ENCODE results near the gene IRF2BP2. TPM values are rescaled to one million over a fixed set of nuclear protein-coding genes. Genes with fewer than 3 reads are reported as not detected.

The IRF2BP2 gene
- polyA plus RNA-seq, 2 of the 4 experiments (the other 2 are of a cell fraction), result 38.2 to 53.5 TPM

DNA sequence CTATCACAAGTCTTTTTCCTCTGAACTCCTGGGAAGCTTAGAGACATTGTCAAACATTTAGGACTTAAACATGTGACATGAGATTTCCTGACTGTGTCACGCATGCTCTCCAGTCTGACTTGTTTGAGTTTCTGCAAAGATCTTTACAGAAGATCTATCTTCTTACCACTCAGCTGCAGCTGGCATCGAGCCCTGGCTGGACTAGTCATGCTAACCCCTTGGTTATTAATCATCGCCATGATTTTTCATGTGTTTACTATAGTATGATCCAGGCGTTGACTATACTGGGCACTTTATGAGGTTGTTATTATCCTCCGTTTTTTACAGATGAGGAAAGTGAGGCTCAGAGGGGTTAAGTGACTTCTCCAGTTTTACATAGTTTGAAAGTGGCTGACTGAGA lies 18.1 kb upstream of the IRF2BP2 start (continued):
- TF ChIP-seq PBX3 (IDR thresholded peaks at IDR 0.05) (no peak), JUN (IDR thresholded peaks at IDR 0.05) (peak in 1 of 2 experiments; percentile 38; a peak in 1 of 5 replicates), GATA3 (IDR thresholded peaks at IDR 0.05; ENCODE audit: borderline replicate concordance) (peak; percentile 71; the same call in 1 of the 2 replicates), ZFP36 (IDR thresholded peaks at IDR 0.05; ENCODE audit: borderline replicate concordance, partially characterized antibody) (no peak), HOXB5 (CRISPR knock-in tag; IDR thresholded peaks at IDR 0.05) (peak; percentile 75; the same call in 1 of the 2 replicates), SMC3 (IDR thresholded peaks at IDR 0.05) (peak; percentile 27; the same call in 2 of the 3 replicates), ZNF302 (CRISPR knock-in tag; IDR thresholded peaks at IDR 0.05) (no peak), RARB (CRISPR knock-in tag; IDR thresholded peaks at IDR 0.05) (no peak)
- TF ChIP-seq, protein P1, sequence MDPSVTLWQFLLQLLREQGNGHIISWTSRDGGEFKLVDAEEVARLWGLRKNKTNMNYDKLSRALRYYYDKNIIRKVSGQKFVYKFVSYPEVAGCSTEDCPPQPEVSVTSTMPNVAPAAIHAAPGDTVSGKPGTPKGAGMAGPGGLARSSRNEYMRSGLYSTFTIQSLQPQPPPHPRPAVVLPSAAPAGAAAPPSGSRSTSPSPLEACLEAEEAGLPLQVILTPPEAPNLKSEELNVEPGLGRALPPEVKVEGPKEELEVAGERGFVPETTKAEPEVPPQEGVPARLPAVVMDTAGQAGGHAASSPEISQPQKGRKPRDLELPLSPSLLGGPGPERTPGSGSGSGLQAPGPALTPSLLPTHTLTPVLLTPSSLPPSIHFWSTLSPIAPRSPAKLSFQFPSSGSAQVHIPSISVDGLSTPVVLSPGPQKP (IDR thresholded peaks at IDR 0.05; ENCODE audit: low read depth, low read length), result no peak
- TF ChIP-seq, protein P2, sequence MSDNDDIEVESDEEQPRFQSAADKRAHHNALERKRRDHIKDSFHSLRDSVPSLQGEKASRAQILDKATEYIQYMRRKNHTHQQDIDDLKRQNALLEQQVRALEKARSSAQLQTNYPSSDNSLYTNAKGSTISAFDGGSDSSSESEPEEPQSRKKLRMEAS (IDR thresholded peaks at IDR 0.05), result peak; percentile 69; the same call in 1 of the 2 replicates

- peak overlapping the region; percentile 59 to 74 for H3K27ac ChIP-seq
- POLR2A ChIA-PET, result interaction anchor here (1.2 to 3.3 kb wide), 3 partner anchors 15 to 97 kb away, joined by 3 to 25 read pairs (median 13); no protein-coding TSS in a partner anchor
- H3K9me3 ChIP-seq, result no peaks in the 10 kb centered on the region
- ATAC-seq (peak in 1 of 2 experiments; percentile 45; a peak in 3 of 6 replicates), DNase-seq (ENCODE audit: low read depth in 1 of 2, low spot score in 1 of 2) (no peak), FAIRE-seq (no peak)
- no peak for TF ChIP-seq KDM5A (IDR thresholded peaks at IDR 0.05)
- TF ChIP-seq, protein P3, sequence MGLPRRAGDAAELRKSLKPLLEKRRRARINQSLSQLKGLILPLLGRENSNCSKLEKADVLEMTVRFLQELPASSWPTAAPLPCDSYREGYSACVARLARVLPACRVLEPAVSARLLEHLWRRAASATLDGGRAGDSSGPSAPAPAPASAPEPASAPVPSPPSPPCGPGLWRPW (IDR thresholded peaks at IDR 0.05), result no peak
- TF ChIP-seq GATA3 (IDR thresholded peaks at IDR 0.05; ENCODE audit: borderline replicate concordance), result no peak
- TF ChIP-seq ZSCAN20 (CRISPR knock-in tag; IDR thresholded peaks at IDR 0.05), result no peak
- TF ChIP-seq CEBPB (IDR thresholded peaks at IDR 0.05), result peak; percentile 85 to 87; a peak in 3 of 4 replicates
- TF ChIP-seq RNF2 (IDR thresholded peaks at IDR 0.05; ENCODE audit: borderline replicate concordance, low read depth), result no peak
- TF ChIP-seq, protein P4, sequence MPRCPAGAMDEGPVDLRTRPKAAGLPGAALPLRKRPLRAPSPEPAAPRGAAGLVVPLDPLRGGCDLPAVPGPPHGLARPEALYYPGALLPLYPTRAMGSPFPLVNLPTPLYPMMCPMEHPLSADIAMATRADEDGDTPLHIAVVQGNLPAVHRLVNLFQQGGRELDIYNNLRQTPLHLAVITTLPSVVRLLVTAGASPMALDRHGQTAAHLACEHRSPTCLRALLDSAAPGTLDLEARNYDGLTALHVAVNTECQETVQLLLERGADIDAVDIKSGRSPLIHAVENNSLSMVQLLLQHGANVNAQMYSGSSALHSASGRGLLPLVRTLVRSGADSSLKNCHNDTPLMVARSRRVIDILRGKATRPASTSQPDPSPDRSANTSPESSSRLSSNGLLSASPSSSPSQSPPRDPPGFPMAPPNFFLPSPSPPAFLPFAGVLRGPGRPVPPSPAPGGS (IDR thresholded peaks at IDR 0.05), result no peak
- TF ChIP-seq ESRRA (IDR thresholded peaks at IDR 0.05; ENCODE audit: borderline replicate concordance, low read length), result no peak
- H3K4me1 ChIP-seq, result peaks cover 58% of the 10 kb centered on the region
- CTCF ChIA-PET, result interaction anchor here (0.6 to 5.6 kb wide), 7 partner anchors 9 to 457 kb away, joined by 3 to 38 read pairs (median 3); no protein-coding TSS in a partner anchor
- peak overlapping the region; percentile 55 for H3K4me2 ChIP-seq
- H3K4me3 ChIP-seq, result no peak overlapping the region
- WGBS (ENCODE audit: missing lambda C conversion rate), result 83% methylated on average over 11 of the region's 11 CpGs
Observed at GRCh38 chr1:234627009-234627950, 17.3 kb upstream of the IRF2BP2 start.

DNA sequence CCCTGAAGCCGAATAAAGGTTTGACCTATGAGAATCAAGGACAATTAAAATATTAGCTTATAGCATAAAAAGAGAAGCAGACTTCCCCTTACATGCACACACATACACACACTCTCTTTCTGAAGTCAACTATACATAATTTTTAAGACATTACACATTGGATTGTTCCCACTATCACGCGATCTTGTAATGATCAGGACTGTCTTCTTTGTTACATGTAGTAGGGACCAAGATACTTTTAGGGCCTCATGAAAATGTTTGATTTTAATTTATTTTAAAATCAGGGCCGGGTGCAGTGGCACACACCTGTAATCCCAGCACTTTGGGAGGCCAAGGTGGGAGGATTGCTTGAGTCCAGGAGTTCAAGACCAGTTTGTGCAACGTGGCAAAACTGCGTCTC lies 16.4 kb upstream of the IRF2BP2 start:
- no peak for ATAC-seq
- H3K4me1 ChIP-seq, result peaks cover 57% of the 10 kb centered on the region
- H3K9me3 ChIP-seq, result no peaks in the 10 kb centered on the region
- H3K27ac ChIP-seq, result no peak overlapping the region
- 94% methylated on average over 6 of the region's 6 CpGs for WGBS (ENCODE audit: missing lambda C conversion rate)
- no peak for TF ChIP-seq ZC3H11A (IDR thresholded peaks at IDR 0.05)
- no peak overlapping the region for H3K4me2 ChIP-seq
- DNase-seq (ENCODE audit: low read depth in 1 of 2, low spot score in 1 of 2), result no peak
- ChIA-PET CTCF (no interaction called here), POLR2A (no interaction called here)
- FAIRE-seq, result no peak
- H3K4me3 ChIP-seq, result no peak overlapping the region

Measured in A549 (cell line).